IPS-NIHi11 (cell line): ENCODE measurements around the gene KCNA10.

Experiments used
- DNase-seq: peaks from one replicate; pipeline ENCODE4 v3.0.0; 2012; ENCODE audit warnings: mixed read lengths, low spot score

Gene KCNA10

DNA sequence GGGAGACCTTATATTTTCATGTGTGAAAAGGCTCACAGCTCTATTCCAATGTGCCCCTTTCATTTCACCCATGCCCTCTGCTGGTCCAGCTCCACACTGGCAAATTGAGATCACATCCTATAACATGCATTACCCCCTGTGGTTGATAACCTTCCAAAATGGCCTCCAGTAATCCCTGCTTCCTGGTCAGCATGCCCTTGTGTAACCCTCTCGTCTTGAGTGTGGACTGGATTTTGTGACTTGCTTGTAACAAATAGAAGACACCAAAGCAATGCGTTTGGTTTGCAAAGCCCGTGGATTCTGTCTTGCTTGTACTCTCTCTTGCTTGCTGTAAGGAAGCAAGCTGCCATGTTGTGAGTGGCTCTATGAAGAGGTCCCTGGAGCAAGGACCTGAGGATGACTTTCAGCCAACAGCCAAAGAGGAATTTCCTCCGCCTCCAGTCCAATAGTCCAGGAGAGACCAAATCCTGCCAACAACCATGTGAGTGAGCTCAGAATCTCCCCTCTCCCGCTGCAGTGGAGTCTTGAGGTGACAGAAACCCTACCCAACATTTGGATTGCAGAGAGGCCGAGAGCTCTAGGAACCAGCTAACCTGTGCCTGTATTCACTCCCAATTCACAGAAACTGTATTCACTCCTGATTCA is 17.4 kb downstream of the KCNA10 start:
- no peak for DNase-seq

DNA sequence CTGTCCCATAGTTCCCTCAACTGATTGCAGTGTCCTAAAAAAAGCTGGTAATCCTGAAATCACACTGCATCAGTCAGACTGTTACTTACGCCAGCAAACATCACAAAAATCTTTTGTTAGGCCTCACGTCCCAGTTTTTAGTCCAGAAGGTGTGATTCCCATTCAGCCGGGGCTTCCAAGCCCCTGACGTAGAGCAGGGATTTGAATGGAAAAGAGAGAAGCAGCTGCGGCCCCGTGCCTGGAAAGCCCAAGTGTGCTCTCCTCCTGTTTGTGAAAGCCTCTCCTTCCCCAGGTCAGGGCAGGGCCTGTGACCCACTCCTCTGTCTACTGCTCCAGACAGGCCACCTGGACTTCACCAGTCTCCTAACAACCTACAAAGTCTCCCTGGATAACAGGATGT is 20.7 kb downstream of the KCNA10 start:
- no peak for DNase-seq

DNA sequence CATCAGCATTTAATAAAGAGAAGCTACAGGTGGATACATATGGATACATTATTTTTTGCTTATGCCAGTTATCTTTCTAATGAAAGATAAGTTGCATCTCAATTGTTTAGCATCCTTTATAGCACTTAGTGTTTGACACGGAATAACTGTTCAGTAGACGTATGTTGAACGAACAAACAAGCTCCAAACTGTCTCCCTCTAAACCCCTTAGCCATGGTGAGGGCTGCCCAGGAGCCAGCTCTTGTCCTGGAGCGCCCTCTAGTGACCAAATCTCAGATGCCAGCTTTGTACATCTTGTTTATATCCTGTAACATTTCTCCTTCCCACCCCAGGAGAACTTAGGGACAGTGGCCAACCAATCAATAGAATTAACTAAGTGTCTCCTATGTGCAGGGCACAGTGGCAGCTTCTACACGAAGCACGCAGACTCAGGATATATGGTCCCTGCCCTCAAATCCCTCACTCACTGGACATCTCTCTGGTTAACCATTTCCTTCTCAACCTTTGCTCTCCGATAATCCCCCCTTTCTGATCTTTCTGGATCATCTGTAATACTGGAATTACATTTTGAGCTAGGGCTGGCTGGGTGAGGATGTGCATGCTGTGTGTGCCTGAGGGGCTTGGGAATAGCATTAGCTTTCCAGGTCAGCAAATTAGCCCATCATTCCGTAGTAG is 22.9 kb downstream of the KCNA10 start:
- DNase-seq = peak; percentile 87

DNA sequence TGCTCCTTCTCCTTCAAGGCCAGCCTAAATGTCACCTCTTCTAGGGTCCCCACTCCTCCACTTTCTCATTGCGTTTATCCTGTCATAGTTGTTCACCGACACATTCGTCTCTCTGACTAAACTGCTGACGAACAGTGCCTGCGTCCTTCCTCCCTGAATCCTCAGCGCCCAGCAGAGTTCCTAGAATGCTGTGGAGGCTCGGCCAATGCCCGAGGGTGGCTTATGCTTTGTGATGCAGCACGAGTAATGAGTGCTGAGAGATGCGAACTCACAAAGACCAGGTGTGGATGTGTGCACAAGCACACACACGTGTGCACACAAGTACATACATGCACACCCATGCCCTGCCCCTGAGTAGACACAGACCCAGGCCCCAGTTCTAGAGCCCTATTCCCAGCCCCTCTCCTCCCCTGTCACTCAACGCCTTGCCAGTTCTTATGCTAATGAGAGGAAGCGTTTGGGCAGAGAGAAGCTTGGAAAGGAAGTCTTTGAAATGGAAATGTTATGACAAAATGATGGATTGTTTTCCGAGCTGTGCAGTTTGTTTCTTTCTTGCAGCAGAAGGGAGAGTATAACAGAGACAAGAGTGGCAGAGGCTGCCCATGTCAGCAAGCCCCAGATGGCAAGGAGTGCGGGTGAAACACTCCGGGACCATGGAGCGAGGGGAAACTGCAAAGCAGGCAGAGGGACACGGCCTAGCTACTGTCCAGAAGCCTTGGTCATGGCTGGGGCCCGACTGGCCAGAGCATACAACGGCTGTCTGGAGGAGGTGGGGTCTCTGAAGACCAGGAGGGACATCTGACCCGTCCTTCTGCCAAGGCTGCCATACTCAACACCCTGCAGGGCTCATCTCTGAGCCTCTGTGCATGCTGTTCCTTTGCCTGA is 24.2 kb downstream of the KCNA10 start:
- DNase-seq = peak; percentile 56

DNA sequence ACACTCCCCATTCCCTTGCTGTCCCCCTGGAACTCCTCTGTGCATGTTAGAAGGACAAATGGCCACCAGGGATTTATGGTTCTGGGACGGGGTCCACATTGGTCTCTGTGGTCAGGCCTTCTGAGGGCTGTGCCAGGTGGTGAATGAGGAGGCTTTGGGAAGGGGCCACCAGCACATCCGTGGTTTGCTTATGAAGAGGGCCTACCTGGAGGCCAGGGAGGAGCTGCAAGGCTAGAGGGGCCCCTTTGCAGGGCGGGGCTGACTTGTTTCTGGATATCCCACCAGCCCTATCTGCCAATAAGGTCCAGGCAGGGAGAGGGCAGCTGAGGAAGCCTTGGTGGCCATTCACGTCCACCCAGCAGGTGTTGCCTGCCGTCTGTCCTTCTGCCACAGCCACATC is 24.9 kb downstream of the KCNA10 start:
- no peak for DNase-seq

DNA sequence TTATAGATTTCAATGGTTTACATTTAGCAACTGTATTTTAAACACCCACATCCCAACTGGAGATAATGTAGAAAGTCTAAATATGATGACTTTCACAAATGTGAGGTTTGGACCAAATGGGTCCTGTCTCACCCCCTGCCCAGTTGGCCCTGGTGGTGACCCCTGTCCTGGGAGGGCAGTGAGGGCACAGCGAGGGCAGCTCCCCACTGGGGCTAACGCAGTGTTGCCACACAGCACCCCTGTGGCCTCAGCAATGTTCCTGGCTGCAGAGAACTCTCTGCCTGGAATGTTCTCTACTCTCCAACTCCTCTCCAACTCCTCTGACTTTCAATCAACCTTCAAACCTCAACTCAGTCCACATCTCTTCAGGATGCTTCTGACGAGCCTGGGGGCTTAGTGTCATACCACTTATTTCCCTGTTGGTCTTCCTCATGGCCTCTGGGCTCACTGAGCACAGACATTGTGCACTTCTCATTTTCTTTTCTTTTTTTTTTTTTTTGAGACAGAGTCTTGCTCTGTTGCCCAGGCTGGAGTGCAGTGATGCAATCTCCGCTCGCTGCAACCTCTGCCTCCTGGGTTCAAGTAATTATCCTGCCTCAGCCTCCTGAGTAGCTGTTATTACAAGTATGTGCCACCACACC is 25.8 kb downstream of the KCNA10 start:
- DNase-seq = no peak

DNA sequence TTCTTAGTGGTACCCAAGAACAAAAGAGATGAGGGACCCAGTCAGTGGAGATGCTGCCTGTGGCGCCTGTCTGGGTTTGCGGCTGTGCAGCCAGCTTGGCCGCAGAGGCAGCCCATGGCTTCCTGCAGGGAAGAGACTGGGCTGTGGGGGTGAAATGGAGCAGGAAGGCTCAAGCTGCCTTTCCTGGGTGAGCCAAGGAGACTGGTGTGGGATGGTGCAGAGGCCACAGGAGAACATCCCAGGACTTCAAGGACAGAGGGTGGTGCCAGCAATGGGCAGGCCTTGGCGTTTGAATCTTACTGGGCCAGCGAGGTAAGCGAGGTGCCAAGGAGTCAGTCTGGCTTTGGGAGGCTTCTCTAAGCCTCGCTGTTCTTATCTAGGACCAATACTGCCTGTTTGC is 26.4 kb downstream of the KCNA10 start:
- no peak for DNase-seq

DNA sequence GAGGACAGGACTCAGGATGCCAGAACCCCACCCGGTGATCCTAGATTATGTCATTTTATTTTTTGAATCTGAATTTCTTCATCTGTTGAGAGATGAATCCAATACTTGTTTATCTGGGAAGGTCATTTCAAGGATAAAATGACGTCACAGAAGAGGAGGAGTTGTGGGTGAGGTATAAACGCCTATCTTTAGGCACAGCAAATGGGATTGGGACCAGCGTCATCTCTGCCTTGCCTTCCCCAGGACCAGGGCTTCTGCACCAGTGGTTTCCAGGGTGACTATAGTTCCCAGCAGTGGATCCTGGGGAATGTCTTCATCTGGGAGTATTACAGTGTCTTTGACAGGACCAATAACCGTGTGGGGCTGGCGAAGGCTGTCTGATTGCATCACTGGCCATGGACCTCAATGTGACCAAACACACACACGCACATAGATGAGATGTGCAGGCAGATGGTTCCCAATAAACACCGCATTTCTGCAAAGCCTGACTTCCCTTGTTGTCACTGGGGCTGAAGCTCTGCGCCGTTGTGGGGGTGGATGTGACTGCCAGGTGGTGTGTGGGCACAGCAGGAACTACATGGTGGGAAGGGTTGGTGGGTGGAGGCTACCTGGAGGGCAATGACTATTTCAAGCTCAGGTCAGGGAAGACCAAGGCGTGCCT is 28.1 kb downstream of the KCNA10 start:
- no peak for DNase-seq

DNA sequence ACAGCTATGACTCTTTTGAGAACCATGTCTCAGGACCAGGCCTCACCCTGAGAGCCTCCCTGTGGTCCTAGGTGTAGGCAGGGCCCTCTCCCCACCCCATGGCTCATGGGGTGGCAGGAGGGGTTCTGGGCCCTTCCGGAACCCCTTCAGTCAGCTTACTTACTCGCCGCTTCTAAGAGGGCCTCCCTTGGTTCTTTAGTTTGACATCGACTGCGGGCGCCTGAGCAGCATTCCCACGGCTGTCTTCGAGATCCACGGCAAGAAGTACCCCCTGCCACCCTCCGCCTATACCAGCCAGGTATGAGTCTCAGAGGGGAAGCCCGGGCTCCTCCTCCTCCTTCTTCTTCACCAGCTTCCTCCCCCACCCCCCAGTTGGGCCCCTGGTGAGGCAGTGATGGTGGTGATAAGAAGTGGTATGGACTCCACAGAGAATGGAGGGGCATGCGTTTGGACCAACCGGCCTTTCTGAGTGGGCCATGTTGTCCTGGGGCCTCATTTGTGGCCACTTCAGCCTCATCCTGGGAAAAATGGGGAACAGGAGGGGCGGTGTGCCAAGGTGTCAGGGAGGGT is 28.9 kb downstream of the KCNA10 start:
- no peak for DNase-seq

DNA sequence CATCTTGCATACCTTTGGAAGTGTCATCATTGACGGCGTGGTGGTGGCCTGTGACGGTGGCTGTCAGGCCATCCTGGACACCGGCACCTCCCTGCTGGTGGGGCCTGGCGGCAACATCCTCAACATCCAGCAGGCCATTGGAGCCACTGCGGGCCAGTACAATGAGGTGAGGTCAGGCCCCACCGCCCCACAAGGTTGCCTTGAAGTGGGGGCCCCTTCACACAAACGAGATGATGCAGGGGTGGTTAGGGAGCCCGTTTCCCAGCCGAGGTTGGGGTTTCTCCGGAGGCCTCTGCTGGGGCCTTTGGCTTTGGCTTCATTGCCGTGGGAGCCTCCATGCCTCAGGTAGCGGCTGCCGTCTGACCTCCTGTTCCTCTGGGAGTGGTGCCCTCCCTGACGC is 29.6 kb downstream of the KCNA10 start:
- DNase-seq = no peak

DNA sequence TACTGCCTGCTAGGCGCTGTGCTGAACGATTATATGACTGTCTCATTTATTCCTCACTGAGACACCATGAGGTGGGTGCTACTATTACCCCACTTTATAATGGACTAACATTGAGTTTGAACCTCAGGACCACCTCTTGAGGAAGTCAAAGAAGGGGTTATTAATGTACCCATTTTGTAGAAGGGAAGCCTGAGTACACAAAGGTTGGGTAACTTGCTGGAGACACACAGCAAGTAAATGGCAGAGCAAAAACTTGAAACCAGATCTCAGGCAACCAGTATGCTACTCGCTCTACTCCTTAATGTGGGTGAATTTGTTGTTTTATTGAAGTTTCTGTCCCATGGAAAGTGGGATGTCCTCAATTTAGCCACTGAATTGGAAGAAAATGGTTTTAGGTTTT is 30.1 kb downstream of the KCNA10 start:
- no peak for DNase-seq

DNA sequence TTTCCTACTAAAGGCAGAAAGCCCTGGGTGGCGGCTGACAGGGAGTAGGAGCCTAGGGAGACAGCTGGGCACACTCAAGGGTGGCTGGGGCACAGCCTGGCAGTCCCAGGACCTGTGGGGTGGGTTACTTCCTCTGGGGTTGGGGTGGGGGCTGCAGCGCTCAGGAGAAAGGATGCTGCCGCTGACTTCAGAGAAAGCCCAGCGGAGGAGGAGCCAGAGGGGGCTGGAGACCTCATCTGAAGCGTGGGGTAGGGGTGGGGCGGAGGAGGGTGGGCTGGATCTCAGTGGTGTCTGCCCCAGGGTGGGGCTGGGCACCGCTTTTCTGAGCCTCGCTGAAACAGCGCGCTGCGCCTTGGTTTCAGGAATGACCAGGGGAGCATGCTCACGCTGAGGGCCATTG is 30.8 kb downstream of the KCNA10 start:
- DNase-seq = no peak

DNA sequence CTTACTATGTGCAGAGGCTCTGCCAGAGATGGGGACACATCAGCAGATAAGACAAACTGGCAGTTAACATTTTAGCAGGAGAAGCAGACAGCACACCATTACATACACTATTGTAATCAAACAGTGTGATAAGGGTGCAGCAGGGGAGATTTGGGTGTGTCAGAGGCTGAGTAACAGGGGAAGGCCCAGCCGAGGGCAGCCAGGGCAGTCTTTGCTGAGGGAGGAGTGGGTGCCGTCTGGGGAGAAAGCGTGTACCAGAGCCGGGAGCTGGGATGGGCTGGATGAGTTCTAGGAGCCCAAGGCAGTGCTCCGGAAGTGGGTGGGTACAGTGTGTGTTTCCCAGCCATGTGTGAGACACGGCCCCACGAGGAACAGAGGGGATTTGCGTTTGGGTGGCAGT is 31.2 kb downstream of the KCNA10 start:
- no peak for DNase-seq

DNA sequence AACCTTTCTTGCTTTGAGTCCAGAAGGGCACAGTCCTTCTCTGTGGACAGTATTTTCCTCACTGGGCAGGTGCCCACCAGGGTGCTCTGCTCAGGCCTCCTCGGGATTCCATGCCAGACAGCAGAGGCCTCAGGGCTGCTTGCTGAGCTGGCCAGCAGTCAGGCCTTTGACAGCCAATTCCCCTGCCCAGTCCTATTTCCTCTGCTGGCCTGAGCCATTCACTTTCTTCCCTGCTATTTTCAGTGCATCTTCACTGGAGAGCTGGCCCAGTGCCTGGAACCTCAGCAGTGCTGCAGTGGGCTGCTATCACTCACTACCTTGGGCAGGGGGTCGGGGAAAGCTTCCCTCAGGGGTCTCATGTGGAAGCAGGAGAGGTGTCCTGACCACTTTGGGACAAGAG is 33.2 kb downstream of the KCNA10 start:
- DNase-seq = no peak

DNA sequence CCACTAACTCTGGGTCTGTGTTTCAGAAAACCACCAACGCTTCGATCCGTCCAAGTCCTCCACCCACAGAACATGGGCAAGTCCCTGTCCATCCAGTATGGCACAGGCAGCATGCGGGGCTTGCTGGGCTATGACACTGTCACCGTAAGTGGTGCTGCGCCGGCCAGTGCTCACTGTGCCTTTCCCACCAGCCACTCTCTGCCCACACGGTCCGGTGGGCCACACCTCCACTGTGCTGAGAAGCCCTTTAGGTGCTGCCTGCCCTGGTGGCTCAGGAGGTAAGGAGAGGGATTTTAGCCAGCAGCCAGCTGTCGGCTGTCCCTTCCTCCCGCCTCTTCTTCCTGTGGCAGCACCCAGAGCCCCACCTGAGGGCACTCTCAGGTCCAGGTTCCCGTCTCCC is 34.2 kb downstream of the KCNA10 start:
- DNase-seq = no peak

DNA sequence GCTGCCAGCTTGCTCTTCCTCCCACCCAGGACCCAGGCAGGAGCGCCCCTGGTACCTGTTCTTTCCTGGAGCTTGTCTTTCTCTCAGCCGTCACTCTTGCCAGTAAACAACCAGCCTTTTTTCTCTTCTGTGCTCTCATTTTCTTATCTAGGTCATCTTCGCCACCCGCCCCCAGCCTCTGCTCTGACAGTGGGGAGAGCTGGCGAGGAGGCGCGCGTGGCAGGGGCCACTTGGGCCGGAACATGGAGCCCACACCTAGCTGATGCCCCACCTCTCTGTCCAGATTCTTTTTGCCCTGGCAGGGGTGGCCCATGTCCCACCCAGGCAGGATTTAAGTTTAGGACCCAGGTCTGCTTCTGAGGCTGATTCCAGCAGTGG is 35.7 kb downstream of the KCNA10 start:
- no peak for DNase-seq

DNA sequence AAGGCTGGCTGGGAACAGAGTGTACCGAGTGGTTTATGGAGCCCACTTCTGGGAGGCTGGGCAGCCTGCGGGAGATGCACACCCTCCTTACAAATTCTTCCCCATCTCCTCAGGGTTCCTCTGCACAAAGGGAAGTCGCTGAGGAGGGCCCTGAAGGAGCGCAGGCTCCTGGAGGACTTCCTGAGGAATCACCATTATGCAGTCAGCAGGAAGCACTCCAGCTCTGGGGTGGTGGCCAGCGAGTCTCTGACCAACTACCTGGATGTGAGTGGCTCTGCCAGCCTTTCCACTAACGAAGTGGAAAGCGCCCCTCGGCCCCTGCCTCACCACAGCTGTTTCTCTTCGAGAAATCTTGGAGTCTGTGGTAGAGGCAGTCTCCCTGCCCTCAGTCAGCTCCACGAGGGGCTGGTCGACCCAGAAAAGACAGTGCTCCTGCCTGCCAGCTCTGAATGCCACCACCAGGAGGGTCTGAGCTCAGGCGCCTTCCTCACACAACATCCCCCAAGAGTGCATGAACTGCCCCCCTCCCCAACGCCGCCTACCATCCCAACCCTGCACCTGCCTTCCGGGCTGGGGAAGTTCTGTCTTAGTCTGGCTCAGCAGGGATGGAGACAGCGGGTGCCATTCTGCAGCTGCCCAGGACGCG is 36.2 kb downstream of the KCNA10 start:
- peak; percentile 59 for DNase-seq

DNA sequence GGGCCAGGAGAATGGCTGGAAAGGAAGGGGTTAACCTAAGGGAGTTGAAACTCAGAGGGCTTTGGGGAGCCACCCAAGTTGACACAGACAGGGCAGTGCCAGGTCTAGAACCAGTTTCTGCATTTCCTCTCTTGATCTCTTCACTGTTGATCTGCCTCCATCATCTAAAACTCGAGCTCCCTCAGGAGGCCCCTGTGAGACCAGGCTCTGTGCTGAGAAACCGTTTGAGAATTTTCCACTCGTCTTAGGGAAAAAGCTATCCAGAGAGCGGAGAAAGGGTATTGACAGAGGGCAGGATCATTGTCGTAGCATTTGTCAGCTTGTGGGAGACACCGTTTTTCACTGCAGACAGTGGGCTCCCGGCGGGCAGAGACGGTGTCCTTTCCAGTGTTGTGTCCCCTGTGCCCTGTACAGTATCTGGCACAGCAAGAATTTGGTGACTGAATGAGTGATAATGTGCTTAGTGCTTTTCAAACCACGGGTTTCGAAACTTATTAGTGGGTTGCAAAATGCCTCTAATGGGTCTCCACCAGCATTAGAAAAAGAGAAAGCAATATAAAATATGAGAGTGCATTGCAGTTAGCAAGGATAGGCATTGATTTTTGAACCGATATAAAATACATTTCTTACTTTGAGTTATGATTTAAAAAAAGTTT is 36.9 kb downstream of the KCNA10 start:
- no peak for DNase-seq

DNA sequence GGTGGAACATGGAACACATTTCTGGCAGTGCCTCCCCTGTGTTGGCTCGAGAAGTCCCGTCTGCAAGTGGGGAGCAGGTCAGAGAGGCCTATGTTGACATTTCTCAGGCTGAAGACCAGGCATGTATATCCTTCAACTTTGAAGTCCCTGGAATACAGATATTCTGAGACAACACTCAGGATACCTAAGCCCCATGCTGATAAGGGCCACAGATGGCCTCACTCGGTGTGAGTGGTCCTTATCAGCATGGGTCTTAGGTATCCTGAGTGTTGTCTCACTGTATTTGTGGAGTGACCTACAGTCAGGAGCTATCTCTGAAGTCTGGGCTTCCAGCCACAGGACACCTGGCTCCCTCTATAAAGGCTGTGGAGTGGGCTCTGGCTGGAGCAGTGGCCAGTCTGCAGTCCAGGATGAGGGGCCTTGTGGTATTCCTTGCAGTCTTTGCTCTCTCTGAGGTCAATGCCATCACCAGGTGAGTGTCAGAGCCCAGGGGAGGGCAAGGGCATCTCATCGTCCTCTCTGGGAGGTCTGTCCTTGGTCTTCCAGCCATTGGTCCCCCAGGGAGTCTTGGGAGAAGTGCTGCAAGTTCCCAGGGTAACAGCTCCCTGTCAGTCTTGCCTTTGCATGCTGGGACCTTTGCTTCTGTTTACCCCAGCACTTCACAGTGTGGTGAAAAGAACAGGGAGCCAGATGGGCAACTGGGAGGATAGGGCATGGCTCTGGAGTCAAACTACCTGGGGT is 38.4 kb downstream of the KCNA10 start:
- no peak for DNase-seq

DNA sequence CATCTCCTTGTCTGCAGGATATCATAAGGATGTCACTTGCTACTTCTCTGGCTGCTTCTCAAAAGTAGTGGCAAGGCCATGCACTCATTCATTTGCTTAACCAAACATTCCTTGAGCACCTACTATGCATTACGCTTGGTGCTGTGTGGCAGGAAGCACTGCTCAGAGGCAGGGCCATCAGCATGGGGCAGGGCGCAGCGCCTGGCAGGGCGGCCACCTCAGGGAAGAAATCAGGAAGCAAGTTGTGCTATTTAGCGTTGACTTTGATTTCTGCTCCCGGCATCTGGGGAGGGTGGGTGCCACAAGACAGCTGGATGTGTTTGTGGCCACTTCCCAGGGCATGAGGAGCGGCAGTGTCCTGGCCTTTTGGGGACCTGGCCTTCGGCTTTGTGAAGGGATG is 40.1 kb downstream of the KCNA10 start:
- no peak for DNase-seq
